Right lung (tissue), 5 donors: ENCODE measurements around the gene PAFAH1B1. TPM values are rescaled to one million over a fixed set of nuclear protein-coding genes. Genes with fewer than 3 reads are reported as not detected.
"Not testable (repeated sequence)": the region's sequence is repeated elsewhere in the genome, so short reads cannot be mapped to it uniquely, and the experiment has no call there.

ENCODE experiments used
- DNase-seq, 2 donors: peaks; one replicate each; pipeline ENCODE4 v3.0.0-alpha.2; 2013
- polyA plus RNA-seq, 5 donors: library from polyadenylated mRNA; unstranded; fragments of 120-200 nt; gene quantifications; one replicate each; pipeline versions ENCODE4 v1.2.1 to v1.2.3, GENCODE V29; 2013; ENCODE audit warnings: inconsistent platforms in 1 of 5, low replicate concordance in 1 of 5; ENCODE audit not compliant: insufficient read length in 5 of 5, insufficient read depth in 1 of 5

Gene PAFAH1B1
- polyA plus RNA-seq, 5 donors: 105 to 191 (median 155) TPM

- no peak for DNase-seq
Measured at GRCh38 chr17:2688351-2689342, 95.2 kb downstream of the PAFAH1B1 start.

GRCh38 chr17:2689411-2690164 is 96.1 kb downstream of the PAFAH1B1 start:
- DNase-seq: no peak

- no peak for DNase-seq
Measured at GRCh38 chr17:2690165-2691068, 97.0 kb downstream of the PAFAH1B1 start.

DNA sequence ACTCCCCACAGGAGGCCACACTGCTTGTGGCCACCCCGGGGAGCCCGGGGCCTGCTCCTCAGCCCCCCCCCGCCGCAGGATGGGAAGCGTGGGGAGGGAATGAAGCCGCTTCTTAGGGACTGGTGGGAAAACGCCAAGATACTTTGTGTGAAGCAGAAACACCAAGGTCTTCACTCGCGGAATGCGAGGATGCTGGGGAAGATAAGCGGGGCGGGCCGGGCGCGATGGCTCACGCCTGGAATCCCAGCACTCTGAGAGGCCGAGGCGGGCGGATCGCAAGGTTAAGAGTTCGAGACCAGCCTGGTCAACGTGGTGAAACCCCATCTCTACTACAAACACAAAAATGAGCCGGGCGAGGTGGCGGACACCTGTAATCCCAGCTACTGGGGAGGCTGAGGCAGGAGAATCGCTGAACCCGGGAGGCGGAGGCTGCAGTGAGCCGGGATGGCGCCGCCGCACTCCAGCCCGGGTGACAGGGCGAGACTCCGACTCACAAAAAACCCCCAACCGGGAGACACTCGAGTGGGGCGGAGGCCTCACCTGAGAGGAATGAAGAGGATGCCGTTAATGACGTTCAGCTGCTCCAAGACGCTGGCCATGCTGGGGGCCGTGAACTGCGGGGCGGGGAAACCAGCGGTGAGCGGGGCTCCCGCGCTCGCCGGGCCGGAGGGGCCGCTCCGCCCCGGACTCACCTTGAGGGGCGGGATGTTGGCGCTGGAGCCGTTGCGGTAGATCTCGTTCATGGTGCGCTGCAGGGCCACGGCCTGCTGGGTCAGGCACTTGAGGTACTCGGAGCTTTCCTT is 97.8 kb downstream of the PAFAH1B1 start:
- no peak for DNase-seq

DNA sequence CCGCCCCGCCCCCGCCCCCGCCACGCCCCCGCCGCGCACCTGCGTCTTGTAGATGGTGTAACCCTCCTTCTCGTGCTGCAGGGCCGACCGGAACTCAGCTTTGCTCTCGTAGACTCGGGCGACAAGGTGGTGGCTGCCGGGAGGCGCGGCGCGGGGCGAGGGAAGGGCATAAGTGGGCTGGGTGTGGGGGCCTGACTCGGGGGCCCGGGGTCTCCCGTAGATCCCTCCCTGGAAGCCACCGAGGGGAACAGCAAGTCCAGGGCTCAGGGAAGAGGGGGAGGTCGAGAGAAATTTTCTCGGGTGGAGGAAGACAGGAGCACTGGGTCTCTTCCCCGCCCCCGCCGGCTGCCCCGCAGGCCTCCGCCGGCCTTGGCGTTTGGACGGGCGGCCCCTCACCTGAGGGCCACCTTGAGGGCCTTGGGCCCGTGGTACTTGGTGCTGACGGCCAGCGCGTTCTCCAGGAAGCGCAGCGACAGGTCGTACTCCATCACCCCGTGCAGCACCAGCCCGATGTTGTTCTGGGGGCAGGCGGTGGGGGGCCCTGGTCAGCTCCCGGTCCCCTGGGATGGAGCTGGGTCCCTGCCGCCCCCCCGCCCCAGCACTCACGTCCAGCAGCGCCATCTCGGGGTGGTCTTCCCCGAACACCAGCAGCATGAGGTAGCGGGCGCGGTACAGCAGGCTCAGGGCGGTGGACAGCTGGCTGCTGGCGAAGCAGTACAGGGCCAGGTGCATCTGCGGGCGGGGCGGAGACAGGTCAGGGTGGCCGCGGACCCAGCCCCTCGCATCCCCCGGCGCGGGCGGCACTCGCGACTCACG is 98.7 kb downstream of the PAFAH1B1 start:
- DNase-seq: no peak

DNA sequence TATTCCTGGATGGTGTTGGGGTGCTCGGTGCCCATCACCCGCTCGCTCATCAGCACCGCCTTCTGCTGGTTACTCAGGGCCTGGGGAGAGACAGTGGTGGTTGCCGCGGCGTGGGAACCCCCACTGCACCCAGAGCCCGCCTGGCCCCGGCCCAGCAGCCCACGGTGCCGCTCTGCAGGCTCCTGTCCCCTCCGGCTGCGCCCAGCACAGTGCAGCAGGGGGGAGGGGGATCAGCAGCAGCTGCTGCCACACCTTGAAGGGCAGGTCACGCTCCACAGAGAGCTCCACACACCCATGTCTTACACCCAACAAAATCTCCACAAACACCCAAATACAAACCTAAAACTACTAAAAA is 99.3 kb downstream of the PAFAH1B1 start:
- DNase-seq: no peak

- no peak for DNase-seq
Measured at GRCh38 chr17:2693561-2694380, 100.3 kb downstream of the PAFAH1B1 start.

- DNase-seq: no peak
Measured at GRCh38 chr17:2694381-2695242, 101.2 kb downstream of the PAFAH1B1 start.

GRCh38 chr17:2695243-2695960 is 101.9 kb downstream of the PAFAH1B1 start:
- DNase-seq: no peak

- DNase-seq: no peak
Measured at GRCh38 chr17:2695961-2696760, 102.7 kb downstream of the PAFAH1B1 start.

DNA sequence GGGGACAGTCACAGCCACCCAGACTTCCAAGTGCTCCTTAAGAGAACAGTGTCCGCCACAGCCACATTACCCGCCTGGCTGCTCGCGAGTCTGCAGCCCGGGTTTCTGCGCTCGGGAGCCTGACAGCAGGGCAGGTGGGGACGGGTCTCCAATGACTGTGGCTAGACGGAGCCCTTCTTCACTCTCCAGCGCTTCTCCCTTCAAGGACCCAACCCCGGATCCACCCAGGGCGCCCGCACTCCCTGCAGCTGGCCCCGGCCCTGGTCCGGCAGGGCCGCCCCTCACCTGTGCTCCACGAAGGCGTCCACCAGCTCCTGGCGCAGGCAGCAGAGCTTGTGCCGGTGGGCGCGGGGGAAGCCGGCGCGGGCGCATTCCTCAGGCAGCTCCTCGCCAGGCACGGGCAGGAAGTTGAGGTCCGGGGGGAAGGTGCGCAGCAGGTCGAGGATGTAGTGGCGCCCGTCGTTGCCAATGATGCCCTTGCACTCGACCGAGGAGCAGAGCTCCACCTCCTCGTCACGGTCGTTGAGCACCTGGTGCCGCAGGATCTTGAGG is 104.2 kb downstream of the PAFAH1B1 start:
- no peak for DNase-seq

GRCh38 chr17:2699216-2699805 is 105.9 kb downstream of the PAFAH1B1 start:
- not testable (repeated sequence) for DNase-seq

GRCh38 chr17:2700030-2700490 is 106.6 kb downstream of the PAFAH1B1 start:
- DNase-seq: no peak

GRCh38 chr17:2700491-2701141 is 107.2 kb downstream of the PAFAH1B1 start:
- DNase-seq: no peak
